ENCODE data around the gene GALR2. TPM values are rescaled to one million over a fixed set of nuclear protein-coding genes. Genes with fewer than 3 reads are reported as not detected.

GALR2 gene, protein sequence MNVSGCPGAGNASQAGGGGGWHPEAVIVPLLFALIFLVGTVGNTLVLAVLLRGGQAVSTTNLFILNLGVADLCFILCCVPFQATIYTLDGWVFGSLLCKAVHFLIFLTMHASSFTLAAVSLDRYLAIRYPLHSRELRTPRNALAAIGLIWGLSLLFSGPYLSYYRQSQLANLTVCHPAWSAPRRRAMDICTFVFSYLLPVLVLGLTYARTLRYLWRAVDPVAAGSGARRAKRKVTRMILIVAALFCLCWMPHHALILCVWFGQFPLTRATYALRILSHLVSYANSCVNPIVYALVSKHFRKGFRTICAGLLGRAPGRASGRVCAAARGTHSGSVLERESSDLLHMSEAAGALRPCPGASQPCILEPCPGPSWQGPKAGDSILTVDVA
- 0.94 and 1.3 TPM in 2 replicates for total RNA-seq (ENCODE audit: low replicate concordance)
- long read RNA-seq = 0 reads

GRCh38 chr17:76074390-76075363 lies at the start of gene GALR2:
TSS of gene GALR2 (plus strand) at chr17:76074781. CDS start at chr17:76074884, 103 bp downstream.
- DNase-seq (ENCODE audit: extremely low spot score, unreplicated experiment) = no peak
- TF ChIP-seq, protein P1, sequence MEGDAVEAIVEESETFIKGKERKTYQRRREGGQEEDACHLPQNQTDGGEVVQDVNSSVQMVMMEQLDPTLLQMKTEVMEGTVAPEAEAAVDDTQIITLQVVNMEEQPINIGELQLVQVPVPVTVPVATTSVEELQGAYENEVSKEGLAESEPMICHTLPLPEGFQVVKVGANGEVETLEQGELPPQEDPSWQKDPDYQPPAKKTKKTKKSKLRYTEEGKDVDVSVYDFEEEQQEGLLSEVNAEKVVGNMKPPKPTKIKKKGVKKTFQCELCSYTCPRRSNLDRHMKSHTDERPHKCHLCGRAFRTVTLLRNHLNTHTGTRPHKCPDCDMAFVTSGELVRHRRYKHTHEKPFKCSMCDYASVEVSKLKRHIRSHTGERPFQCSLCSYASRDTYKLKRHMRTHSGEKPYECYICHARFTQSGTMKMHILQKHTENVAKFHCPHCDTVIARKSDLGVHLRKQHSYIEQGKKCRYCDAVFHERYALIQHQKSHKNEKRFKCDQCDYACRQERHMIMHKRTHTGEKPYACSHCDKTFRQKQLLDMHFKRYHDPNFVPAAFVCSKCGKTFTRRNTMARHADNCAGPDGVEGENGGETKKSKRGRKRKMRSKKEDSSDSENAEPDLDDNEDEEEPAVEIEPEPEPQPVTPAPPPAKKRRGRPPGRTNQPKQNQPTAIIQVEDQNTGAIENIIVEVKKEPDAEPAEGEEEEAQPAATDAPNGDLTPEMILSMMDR (conservative IDR thresholded peaks at IDR 0.05) = no peak
- peak within 1 kb of the TSS; percentile 56 for H3K27ac Mint-ChIP-seq
- peaks cover 20% of the 10 kb centered on the region for H3K4me1 Mint-ChIP-seq (ENCODE audit: unreplicated experiment)
- peaks cover 61% of the 10 kb centered on the region for H3K27me3 Mint-ChIP-seq
- H3K4me3 Mint-ChIP-seq = peak within 1 kb of the TSS; percentile 76
- no peaks in the 10 kb centered on the region for H3K36me3 Mint-ChIP-seq
- H3K9me3 Mint-ChIP-seq = no peaks in the 10 kb centered on the region

DNA sequence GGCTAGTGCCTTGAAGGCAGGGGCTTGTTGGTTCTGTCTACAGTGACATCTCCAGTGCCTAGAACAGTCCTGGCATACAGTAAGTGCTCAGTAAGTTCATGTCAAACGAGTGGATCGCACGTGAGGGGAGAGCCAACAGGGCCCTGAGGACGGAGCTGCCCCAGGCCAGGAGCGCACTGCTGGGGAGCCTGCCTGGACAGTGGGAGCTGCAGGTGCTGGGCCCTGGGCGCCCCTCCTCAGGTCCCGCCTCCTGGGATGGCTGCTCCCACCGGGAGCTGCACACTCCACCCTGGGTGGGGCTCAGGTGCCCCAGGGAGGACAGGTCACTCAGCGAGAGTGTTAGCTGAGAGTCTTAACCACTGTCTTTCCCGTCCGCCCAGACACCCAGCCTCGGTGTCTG lies 49.3 kb upstream of the GALR2 start:
- Mint-ChIP-seq H3K36me3 (no peaks in the 10 kb centered on the region), H3K27ac (no peak overlapping the region), H3K27me3 (no peaks in the 10 kb centered on the region), H3K4me3 (peak overlapping the region; percentile 69), H3K4me1 (ENCODE audit: unreplicated experiment) (peaks cover 16% of the 10 kb centered on the region), H3K9me3 (no peaks in the 10 kb centered on the region)
- DNase-seq (ENCODE audit: extremely low spot score, unreplicated experiment) = no peak
- TF ChIP-seq, protein P1 (conservative IDR thresholded peaks at IDR 0.05) = no peak

- Mint-ChIP-seq H3K36me3 (no peaks in the 10 kb centered on the region), H3K27me3 (no peaks in the 10 kb centered on the region), H3K4me3 (peak overlapping the region; percentile 79), H3K27ac (no peak overlapping the region), H3K9me3 (no peaks in the 10 kb centered on the region), H3K4me1 (ENCODE audit: unreplicated experiment) (peaks cover 16% of the 10 kb centered on the region)
- TF ChIP-seq, protein P1 (conservative IDR thresholded peaks at IDR 0.05) = no peak
- no peak for DNase-seq (ENCODE audit: extremely low spot score, unreplicated experiment)
Observed at GRCh38 chr17:76026714-76027158, 47.8 kb upstream of the GALR2 start.

- H3K27me3 Mint-ChIP-seq = no peaks in the 10 kb centered on the region
- DNase-seq (ENCODE audit: extremely low spot score, unreplicated experiment) = no peak
- no peaks in the 10 kb centered on the region for H3K36me3 Mint-ChIP-seq
- TF ChIP-seq, protein P1 (conservative IDR thresholded peaks at IDR 0.05) = no peak
- H3K27ac Mint-ChIP-seq = peak within 1 kb of the TSS; percentile 82
- H3K4me1 Mint-ChIP-seq (ENCODE audit: unreplicated experiment) = peaks cover 16% of the 10 kb centered on the region
- H3K4me3 Mint-ChIP-seq = peak within 1 kb of the TSS; percentile 79
- no peaks in the 10 kb centered on the region for H3K9me3 Mint-ChIP-seq
Observed at GRCh38 chr17:76027159-76027839, 47.3 kb upstream of the GALR2 start, which contains the start of gene EVPL. TSS of gene EVPL (minus strand) at chr17:76027306. CDS start at chr17:76027198, 108 bp downstream.

Measured in type B pancreatic cell (in vitro differentiated cells).